A549 (cell line): ENCODE results near the gene CBX4. TPM values are rescaled to one million over a fixed set of nuclear protein-coding genes. Genes with fewer than 3 reads are reported as not detected.

Source experiments
- ATAC-seq, 2 experiments: fragments of 200-7000 bp in 1 of 2; fragments of >200 bp in 1 of 2; cut with Nextera tagmentation in 1 of 2; cut with Tn5 transposase in 1 of 2; 3 replicates each; pipeline versions ENCODE4 v1.8.0 to v1.9.1; 2018 to 2020; ENCODE audit warnings: mild to moderate bottlenecking in 1 of 2, moderate library complexity in 1 of 2
- CTCF ChIA-PET: fragments of 300-600 bp; sonication (Branson Sonifier 250); formaldehyde crosslinking; extraction: SDS; loops from one replicate; lab custom pipeline; 2021; ENCODE audit warnings: antibody characterized with exemption, inconsistent platforms; lab: Yijun Ruan, JAX
- POLR2A ChIA-PET: fragments of 350-600 bp; formaldehyde crosslinking; extraction: SDS; loops from one replicate; lab custom pipeline; 2021; ENCODE audit warnings: antibody characterized with exemption, inconsistent platforms; lab: Yijun Ruan, JAX
- DNase-seq, 2 experiments: peaks; one replicate each; pipeline versions ENCODE4 v3.0.0 to v3.0.0-alpha.2; 2011 to 2016; ENCODE audit warnings: low read depth in 1 of 2, low spot score in 1 of 2
- FAIRE-seq: peaks from 2 replicates; lab custom pipeline; 2011; peaks lifted over from hg19 to GRCh38; lab: Jason Lieb, UNC
- H3K27ac ChIP-seq, 2 experiments: fragments of >200 bp; sonication (Bioruptor Twin); formaldehyde crosslinking; 3 replicates each; pipeline ENCODE4 v1.5.1; 2016 to 2017
- H3K4me1 ChIP-seq: fragments of >200 bp; sonication (Bioruptor Twin); formaldehyde crosslinking; 3 replicates; pipeline ENCODE4 v1.6.1; 2016
- H3K4me2 ChIP-seq: fragments of >200 bp; sonication (Bioruptor Twin); formaldehyde crosslinking; 3 replicates; pipeline ENCODE4 v1.6.1; 2016
- H3K4me3 ChIP-seq: fragments of >200 bp; sonication (Bioruptor Twin); formaldehyde crosslinking; 3 replicates; pipeline ENCODE4 v1.5.1; 2016
- H3K9me3 ChIP-seq: fragments of >200 bp; sonication (Bioruptor Twin); formaldehyde crosslinking; 3 replicates; pipeline ENCODE4 v1.6.1; 2016
- BHLHE40 ChIP-seq: IDR thresholded peaks from 2 replicates; pipeline ENCODE4 v1.6.1; 2012; ENCODE audit warnings: low read depth, low read length, inconsistent platforms
- CBX8 ChIP-seq: fragments of 200-600 bp; sonication (generic); IDR thresholded peaks from 2 replicates; pipeline ENCODE4 v1.6.1; 2016
- CHD4 ChIP-seq: fragments of 200-600 bp; sonication (generic); IDR thresholded peaks from 2 replicates; pipeline ENCODE4 v1.6.1; 2016; ENCODE audit warnings: antibody characterized with exemption, mild to moderate bottlenecking, borderline replicate concordance
- ESRRA ChIP-seq: fragments of 150-350 bp; IDR thresholded peaks from 2 replicates; pipeline ENCODE4 v1.6.1; 2014; ENCODE audit warnings: mild to moderate bottlenecking, low read length, borderline replicate concordance
- FOXS1 ChIP-seq: fragments of 250-450 bp; sonication (Bioruptor Pico); IDR thresholded peaks from 2 replicates; pipeline ENCODE4 v1.5.0; 2020; ENCODE audit warnings: mild to moderate bottlenecking, moderate library complexity
- GATA3 ChIP-seq: IDR thresholded peaks from 2 replicates; pipeline ENCODE4 v1.6.1; 2012; ENCODE audit warnings: borderline replicate concordance
- HOXA7 ChIP-seq: fragments of 250-450 bp; sonication (Bioruptor Pico); IDR thresholded peaks from 2 replicates; pipeline ENCODE4 v1.5.0; 2020; ENCODE audit warnings: mild to moderate bottlenecking, moderate library complexity
- HOXB13 ChIP-seq: fragments of 250-450 bp; sonication (Bioruptor Pico); IDR thresholded peaks from 2 replicates; pipeline ENCODE4 v1.5.0; 2020; ENCODE audit warnings: low read depth, mild to moderate bottlenecking, moderate library complexity
- HOXB5 ChIP-seq: fragments of 250-450 bp; sonication (Bioruptor Pico); IDR thresholded peaks from 2 replicates; pipeline ENCODE4 v1.5.0; 2020; ENCODE audit warnings: mild to moderate bottlenecking, moderate library complexity
- JUN ChIP-seq, 2 experiments: fragments of >200 bp; sonication (Bioruptor Twin); formaldehyde crosslinking; IDR thresholded peaks; 2 replicates in 1 of 2; 3 replicates in 1 of 2; pipeline ENCODE4 v1.6.1; 2016 to 2017
- JUNB ChIP-seq: fragments of >200 bp; sonication (Bioruptor Twin); formaldehyde crosslinking; IDR thresholded peaks from 2 replicates; pipeline ENCODE4 v1.6.1; 2016
- MYC ChIP-seq: IDR thresholded peaks from 2 replicates; pipeline ENCODE4 v1.6.1; 2012; ENCODE audit warnings: mild to moderate bottlenecking, inconsistent platforms, low read length, improper control_type of control experiment, borderline replicate concordance
- NR3C1 ChIP-seq: fragments of >200 bp; sonication (Bioruptor Twin); formaldehyde crosslinking; IDR thresholded peaks from 3 replicates; pipeline ENCODE4 v1.6.1; 2017
- PHF8 ChIP-seq: fragments of 200-600 bp; sonication (generic); IDR thresholded peaks from 2 replicates; pipeline ENCODE4 v1.6.1; 2016; ENCODE audit warnings: low read depth, mild to moderate bottlenecking, antibody characterized with exemption, moderate library complexity, borderline replicate concordance
- POLR2A ChIP-seq: IDR thresholded peaks from 2 replicates; pipeline ENCODE4 v1.6.1; 2012; ENCODE audit warnings: mild to moderate bottlenecking, low read length
- RAD21 ChIP-seq, 2 experiments: fragments of >200 bp in 1 of 2; sonication (Bioruptor Twin) in 1 of 2; formaldehyde crosslinking in 1 of 2; IDR thresholded peaks in 1 of 2; conservative IDR thresholded peaks in 1 of 2; 2 replicates in 1 of 2; 3 replicates in 1 of 2; pipeline ENCODE4 v1.6.1; 2012 to 2018; ENCODE audit warnings: inconsistent platforms in 1 of 2
- SMC3 ChIP-seq: fragments of >200 bp; sonication (Bioruptor Twin); formaldehyde crosslinking; IDR thresholded peaks from 3 replicates; pipeline ENCODE4 v1.6.1; 2018; ENCODE audit warnings: inconsistent platforms
- WGBS: methylation state at CpG from one replicate; pipeline ENCODE4 v1.1.6; 2017; ENCODE audit errors: missing lambda C conversion rate; 5-methylcytosine and 5-hydroxymethylcytosine counted together
- polyA plus RNA-seq, 4 experiments: library from polyadenylated mRNA; depleted of rRNA in 3 of 4; stranded (reverse); fragments of >200 nt; fragmentation: RNase III in 1 of 4; extraction: RNeasy Plus Mini Kit Qiagen cat#74134 plus additional on column Dnase treatment in 1 of 4; gene quantifications; 2 replicates in 3 of 4; 3 replicates in 1 of 4; pipeline ENCODE4 v1.2.3, GENCODE V29; 2011 to 2017
- TF ChIP-seq, protein P1 (sequence below): IDR thresholded peaks from 2 replicates; pipeline ENCODE4 v1.6.1; 2012
- TF ChIP-seq, protein P2 (sequence below): IDR thresholded peaks from 2 replicates; pipeline ENCODE4 v1.6.1; 2012; ENCODE audit warnings: low read depth, borderline replicate concordance
- TF ChIP-seq, protein P3 (sequence below): IDR thresholded peaks from 2 replicates; pipeline ENCODE4 v1.6.1; 2012

CBX4 gene
- polyA plus RNA-seq, 2 of the 4 experiments (the other 2 are of a cell fraction), result 31.0 to 34.1 TPM

DNA sequence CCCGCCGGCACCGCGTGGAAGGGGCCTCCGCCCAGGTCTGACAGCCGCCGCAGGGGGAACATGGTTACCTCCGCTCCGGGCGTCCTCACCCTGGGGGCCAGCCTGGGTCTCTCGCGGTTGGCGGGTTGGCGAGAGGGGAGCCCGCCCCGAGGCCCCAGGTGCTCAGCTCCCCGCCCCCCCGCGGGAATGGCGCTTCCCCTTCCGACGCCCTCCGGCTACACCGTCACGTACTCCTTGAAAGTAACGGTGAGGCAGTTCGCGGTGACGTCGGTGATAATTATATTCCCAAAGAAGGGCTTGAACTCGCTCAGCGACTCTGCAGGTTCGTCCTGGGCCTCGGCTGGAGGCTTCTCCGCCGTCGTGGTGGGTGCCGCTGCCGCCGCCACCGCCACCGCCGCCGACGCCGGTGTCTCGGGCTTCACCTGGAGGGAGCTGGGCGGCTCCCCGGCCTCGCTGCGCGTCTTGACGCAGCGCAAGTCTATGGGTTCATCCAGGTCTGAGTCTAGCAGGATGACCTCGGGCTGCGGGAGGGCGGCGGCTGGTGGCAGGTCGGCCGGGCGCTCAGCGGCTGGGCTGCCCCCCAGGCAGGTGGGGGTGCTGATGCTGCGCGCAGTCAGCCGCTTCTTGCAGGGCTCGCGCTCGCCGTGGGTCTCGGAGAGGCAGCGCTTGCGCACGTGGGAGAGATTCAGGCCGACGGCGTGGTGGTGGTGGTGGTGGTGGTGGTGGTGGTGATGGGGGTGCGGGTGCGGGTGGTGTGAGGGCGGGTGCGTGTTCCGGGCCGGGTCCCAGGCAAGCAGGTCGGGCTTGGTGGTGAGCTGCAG is 5.3 kb downstream of the CBX4 start:
- WGBS, result 92% methylated on average over 82 of the region's 83 CpGs
- no peak for TF ChIP-seq HOXB5 (CRISPR knock-in tag)
- no peak for TF ChIP-seq POLR2A
- TF ChIP-seq PHF8, result no peak
- TF ChIP-seq HOXB13 (CRISPR knock-in tag), result no peak
- TF ChIP-seq, protein P1, sequence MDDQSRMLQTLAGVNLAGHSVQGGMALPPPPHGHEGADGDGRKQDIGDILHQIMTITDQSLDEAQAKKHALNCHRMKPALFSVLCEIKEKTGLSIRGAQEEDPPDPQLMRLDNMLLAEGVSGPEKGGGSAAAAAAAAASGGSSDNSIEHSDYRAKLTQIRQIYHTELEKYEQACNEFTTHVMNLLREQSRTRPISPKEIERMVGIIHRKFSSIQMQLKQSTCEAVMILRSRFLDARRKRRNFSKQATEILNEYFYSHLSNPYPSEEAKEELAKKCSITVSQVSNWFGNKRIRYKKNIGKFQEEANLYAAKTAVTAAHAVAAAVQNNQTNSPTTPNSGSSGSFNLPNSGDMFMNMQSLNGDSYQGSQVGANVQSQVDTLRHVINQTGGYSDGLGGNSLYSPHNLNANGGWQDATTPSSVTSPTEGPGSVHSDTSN, result no peak
- TF ChIP-seq RAD21 (conservative IDR thresholded peaks at IDR 0.05 in 1 of 2, IDR thresholded peaks at IDR 0.05 in 1 of 2), result no peak
- no peak for TF ChIP-seq GATA3
- TF ChIP-seq NR3C1, result no peak
- no peak for TF ChIP-seq SMC3
- TF ChIP-seq ESRRA, result no peak
- no peak; a peak in 1 of 5 replicates for TF ChIP-seq JUN (IDR thresholded peaks at IDR 0.05)
- TF ChIP-seq, protein P2, sequence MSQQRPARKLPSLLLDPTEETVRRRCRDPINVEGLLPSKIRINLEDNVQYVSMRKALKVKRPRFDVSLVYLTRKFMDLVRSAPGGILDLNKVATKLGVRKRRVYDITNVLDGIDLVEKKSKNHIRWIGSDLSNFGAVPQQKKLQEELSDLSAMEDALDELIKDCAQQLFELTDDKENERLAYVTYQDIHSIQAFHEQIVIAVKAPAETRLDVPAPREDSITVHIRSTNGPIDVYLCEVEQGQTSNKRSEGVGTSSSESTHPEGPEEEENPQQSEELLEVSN, result no peak
- no peak for TF ChIP-seq FOXS1
- TF ChIP-seq, protein P3, sequence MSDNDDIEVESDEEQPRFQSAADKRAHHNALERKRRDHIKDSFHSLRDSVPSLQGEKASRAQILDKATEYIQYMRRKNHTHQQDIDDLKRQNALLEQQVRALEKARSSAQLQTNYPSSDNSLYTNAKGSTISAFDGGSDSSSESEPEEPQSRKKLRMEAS, result no peak
- TF ChIP-seq CBX8, result no peak
- TF ChIP-seq MYC, result no peak
- no peak for TF ChIP-seq BHLHE40
- TF ChIP-seq CHD4, result no peak
- TF ChIP-seq, all 56 proteins: peak for 0
- no peaks in the 10 kb centered on the region for H3K9me3 ChIP-seq
- H3K4me2 ChIP-seq, result peak overlapping the region; percentile 94
- ChIA-PET CTCF (interaction anchor here (0.6 to 35.2 kb wide), 16 partner anchors 26 to 1132 kb away, joined by 3 to 1281 read pairs (median 4); partner anchors contain the start of genes CBX2 and CBX8), POLR2A (interaction anchor here (2.1 kb wide), 1 partner anchor 22 kb away, joined by 9 read pairs; no protein-coding TSS in a partner anchor)
- no peak for ATAC-seq
- no peak for FAIRE-seq
- H3K4me3 ChIP-seq, result peak overlapping the region; percentile 36; the same call in 1 of the 3 replicates
- H3K27ac ChIP-seq, result 0 out of 6 replicates have a peak overlapping the region, but pooled peaks of 1 of the 2 experiments have one; percentile 4
- no peak for DNase-seq
- peaks cover 80% of the 10 kb centered on the region for H3K4me1 ChIP-seq

GRCh38 chr17:79833110-79833450 is 6.2 kb downstream of the CBX4 start:
- DNase-seq, result no peak
- WGBS, result 55% methylated on average over 7 of the region's 7 CpGs
- Histone ChIP-seq H3K4me3 (peak overlapping the region; percentile 36), H3K9me3 (no peaks in the 10 kb centered on the region), H3K27ac (peak overlapping the region; percentile 81 to 90), H3K4me1 (peaks cover 83% of the 10 kb centered on the region), H3K4me2 (peak overlapping the region; percentile 94)
- ChIA-PET CTCF (interaction anchor here (0.6 to 35.2 kb wide), 16 partner anchors 17 to 1131 kb away, joined by 3 to 1281 read pairs (median 4); partner anchors contain the start of genes CBX2 and CBX8), POLR2A (interaction anchor here (0.6 to 2.1 kb wide), 2 partner anchors 21 to 392 kb away, joined by 6 to 9 read pairs; no protein-coding TSS in a partner anchor)
- no peak for ATAC-seq
- FAIRE-seq, result no peak
- 0 out of 2 replicates have a peak, but pooled peaks have one; percentile 2 for TF ChIP-seq HOXA7
- no peak for TF ChIP-seq HOXB13 (CRISPR knock-in tag)
- no peak for TF ChIP-seq JUNB
